Measurements from ENCODE around the gene CDKN2C.
"Not testable (repeated sequence)": the region's sequence is repeated elsewhere in the genome, so short reads cannot be mapped to it uniquely, and the experiment has no call there.

CDKN2C gene

GRCh38 chr1:50930965-50931737 lies 38.9 kb upstream of the CDKN2C start:
- Histone ChIP-seq H3K9me3 (no peaks in the 10 kb centered on the region), H3K4me1 (no peaks in the 10 kb centered on the region), H3K36me3 (no peaks in the 10 kb centered on the region), H3K27me3 (no peaks in the 10 kb centered on the region), H3K4me3 (ENCODE audit: low read depth, low read length) (no peak overlapping the region)
- no peak for TF ChIP-seq CTCF (IDR thresholded peaks at IDR 0.05; ENCODE audit: low read depth, low read length)
- no peak for DNase-seq

GRCh38 chr1:50932043-50932442 lies 38.0 kb upstream of the CDKN2C start:
- H3K27me3 ChIP-seq; H3K36me3 ChIP-seq; H3K4me1 ChIP-seq; H3K4me3 ChIP-seq (ENCODE audit: low read depth, low read length); DNase-seq; H3K9me3 ChIP-seq: not testable (repeated sequence)

- H3K4me3 ChIP-seq (ENCODE audit: low read depth, low read length); H3K9me3 ChIP-seq; H3K36me3 ChIP-seq; H3K27me3 ChIP-seq; H3K4me1 ChIP-seq; DNase-seq: not testable (repeated sequence)
Measured at GRCh38 chr1:50933770-50934169, 36.3 kb upstream of the CDKN2C start.

GRCh38 chr1:50934838-50935237 lies 35.2 kb upstream of the CDKN2C start:
- no peaks in the 10 kb centered on the region for H3K4me1 ChIP-seq
- TF ChIP-seq CTCF (IDR thresholded peaks at IDR 0.05; ENCODE audit: low read depth, low read length): no peak
- H3K36me3 ChIP-seq: no peaks in the 10 kb centered on the region
- H3K9me3 ChIP-seq: no peaks in the 10 kb centered on the region
- DNase-seq: no peak
- H3K4me3 ChIP-seq (ENCODE audit: low read depth, low read length): no peak overlapping the region
- no peaks in the 10 kb centered on the region for H3K27me3 ChIP-seq

GRCh38 chr1:50935276-50935675 lies 34.8 kb upstream of the CDKN2C start:
- DNase-seq; H3K36me3 ChIP-seq; H3K9me3 ChIP-seq; H3K27me3 ChIP-seq; H3K4me1 ChIP-seq; H3K4me3 ChIP-seq (ENCODE audit: low read depth, low read length): not testable (repeated sequence)

- no peak for TF ChIP-seq CTCF (IDR thresholded peaks at IDR 0.05; ENCODE audit: low read depth, low read length)
- no peaks in the 10 kb centered on the region for H3K9me3 ChIP-seq
- no peaks in the 10 kb centered on the region for H3K36me3 ChIP-seq
- no peak for DNase-seq
- no peaks in the 10 kb centered on the region for H3K4me1 ChIP-seq
- H3K4me3 ChIP-seq (ENCODE audit: low read depth, low read length): no peak overlapping the region
- H3K27me3 ChIP-seq: no peaks in the 10 kb centered on the region
Measured at GRCh38 chr1:50936321-50936720, 33.7 kb upstream of the CDKN2C start.

GRCh38 chr1:50940291-50940690 lies 29.8 kb upstream of the CDKN2C start:
- Histone ChIP-seq H3K36me3 (no peaks in the 10 kb centered on the region), H3K27me3 (no peaks in the 10 kb centered on the region), H3K4me3 (ENCODE audit: low read depth, low read length) (no peak overlapping the region), H3K9me3 (no peaks in the 10 kb centered on the region), H3K4me1 (no peaks in the 10 kb centered on the region)
- no peak for DNase-seq
- TF ChIP-seq CTCF (IDR thresholded peaks at IDR 0.05; ENCODE audit: low read depth, low read length): no peak

GRCh38 chr1:50942334-50942733 lies 27.7 kb upstream of the CDKN2C start:
- no peaks in the 10 kb centered on the region for H3K36me3 ChIP-seq
- no peak for DNase-seq
- no peak for TF ChIP-seq CTCF (IDR thresholded peaks at IDR 0.05; ENCODE audit: low read depth, low read length)

More at GRCh38 chr1:50942334-50942733, 27.7 kb upstream of the CDKN2C start:
- Histone ChIP-seq H3K27me3 (no peaks in the 10 kb centered on the region), H3K4me1 (no peaks in the 10 kb centered on the region), H3K9me3 (no peaks in the 10 kb centered on the region), H3K4me3 (ENCODE audit: low read depth, low read length) (no peak overlapping the region)

All from BE2C (cell line).